ENCODE results near the gene MRM1. TPM values are rescaled to one million over a fixed set of nuclear protein-coding genes. Genes with fewer than 3 reads are reported as not detected.

Gene MRM1, protein sequence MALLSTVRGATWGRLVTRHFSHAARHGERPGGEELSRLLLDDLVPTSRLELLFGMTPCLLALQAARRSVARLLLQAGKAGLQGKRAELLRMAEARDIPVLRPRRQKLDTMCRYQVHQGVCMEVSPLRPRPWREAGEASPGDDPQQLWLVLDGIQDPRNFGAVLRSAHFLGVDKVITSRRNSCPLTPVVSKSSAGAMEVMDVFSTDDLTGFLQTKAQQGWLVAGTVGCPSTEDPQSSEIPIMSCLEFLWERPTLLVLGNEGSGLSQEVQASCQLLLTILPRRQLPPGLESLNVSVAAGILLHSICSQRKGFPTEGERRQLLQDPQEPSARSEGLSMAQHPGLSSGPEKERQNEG
- 9.1 and 13.7 TPM in 2 replicates for total RNA-seq

DNA sequence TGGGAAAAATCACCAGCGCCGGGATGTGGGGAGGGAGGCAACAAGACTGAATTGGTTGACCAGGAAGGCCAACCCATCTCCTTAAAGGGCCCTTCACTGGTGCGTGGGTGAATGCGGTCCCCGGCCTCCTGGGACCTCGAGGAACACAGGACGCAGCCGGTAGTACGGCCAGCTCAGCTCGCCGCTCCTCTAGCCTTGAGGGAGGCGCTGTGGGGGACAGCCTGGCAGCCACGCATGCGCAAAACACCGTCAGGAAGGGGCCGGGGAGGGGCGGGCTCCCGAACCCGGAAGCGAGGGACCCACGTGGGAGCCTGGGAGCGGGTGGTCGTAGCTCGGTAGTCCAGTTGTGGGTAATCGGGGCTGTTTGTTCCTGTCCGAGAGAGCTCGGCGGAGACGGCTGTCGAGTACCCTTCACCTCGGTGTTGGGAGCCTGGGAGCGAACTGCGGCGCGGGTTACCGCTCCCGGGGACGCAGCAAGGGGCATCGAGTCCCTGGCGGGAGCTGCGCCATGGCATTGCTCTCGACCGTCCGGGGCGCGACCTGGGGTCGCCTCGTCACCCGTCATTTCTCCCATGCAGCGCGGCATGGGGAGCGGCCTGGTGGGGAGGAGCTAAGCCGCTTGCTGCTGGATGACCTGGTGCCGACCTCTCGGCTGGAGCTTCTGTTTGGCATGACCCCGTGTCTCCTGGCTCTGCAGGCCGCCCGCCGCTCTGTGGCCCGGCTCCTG is at the start of gene MRM1:
MRM1 (plus strand) TSS at position 281 of the 727 bp plus-strand sequence; CDS start at position 509, 228 bp downstream.
- TF ChIP-seq, protein P1, sequence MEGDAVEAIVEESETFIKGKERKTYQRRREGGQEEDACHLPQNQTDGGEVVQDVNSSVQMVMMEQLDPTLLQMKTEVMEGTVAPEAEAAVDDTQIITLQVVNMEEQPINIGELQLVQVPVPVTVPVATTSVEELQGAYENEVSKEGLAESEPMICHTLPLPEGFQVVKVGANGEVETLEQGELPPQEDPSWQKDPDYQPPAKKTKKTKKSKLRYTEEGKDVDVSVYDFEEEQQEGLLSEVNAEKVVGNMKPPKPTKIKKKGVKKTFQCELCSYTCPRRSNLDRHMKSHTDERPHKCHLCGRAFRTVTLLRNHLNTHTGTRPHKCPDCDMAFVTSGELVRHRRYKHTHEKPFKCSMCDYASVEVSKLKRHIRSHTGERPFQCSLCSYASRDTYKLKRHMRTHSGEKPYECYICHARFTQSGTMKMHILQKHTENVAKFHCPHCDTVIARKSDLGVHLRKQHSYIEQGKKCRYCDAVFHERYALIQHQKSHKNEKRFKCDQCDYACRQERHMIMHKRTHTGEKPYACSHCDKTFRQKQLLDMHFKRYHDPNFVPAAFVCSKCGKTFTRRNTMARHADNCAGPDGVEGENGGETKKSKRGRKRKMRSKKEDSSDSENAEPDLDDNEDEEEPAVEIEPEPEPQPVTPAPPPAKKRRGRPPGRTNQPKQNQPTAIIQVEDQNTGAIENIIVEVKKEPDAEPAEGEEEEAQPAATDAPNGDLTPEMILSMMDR (conservative IDR thresholded peaks at IDR 0.05; ENCODE audit: low read depth, low read length) = peak; percentile 22
- peak within 1 kb of the TSS; percentile 95 for H3K4me3 ChIP-seq (ENCODE audit: low read depth, low read length)
- DNase-seq (ENCODE audit: low read depth) = no peak

DNA sequence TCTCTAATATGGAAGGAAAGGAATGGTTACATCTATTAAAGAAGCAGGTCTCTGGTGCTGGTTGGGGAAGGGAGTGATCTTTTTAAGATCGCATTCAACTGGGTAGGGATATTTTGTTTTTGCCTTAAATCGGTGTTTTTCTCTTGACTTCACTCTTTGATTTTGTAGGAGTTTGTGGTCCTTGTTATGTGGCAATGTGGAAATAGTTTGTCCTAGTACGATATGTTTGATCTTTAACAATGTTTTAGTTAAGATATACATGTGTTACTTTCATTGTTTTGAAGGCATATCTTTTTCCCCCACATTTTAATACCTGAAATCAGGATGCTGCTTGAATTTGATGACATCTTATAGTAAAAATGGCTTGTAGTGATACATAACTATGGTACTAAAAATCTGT is 47.9 kb upstream of the MRM1 start:
- TF ChIP-seq, protein P1 (conservative IDR thresholded peaks at IDR 0.05; ENCODE audit: low read depth, low read length) = no peak
- no peak for DNase-seq (ENCODE audit: low read depth)
- no peak overlapping the region for H3K4me3 ChIP-seq (ENCODE audit: low read depth, low read length)

DNA sequence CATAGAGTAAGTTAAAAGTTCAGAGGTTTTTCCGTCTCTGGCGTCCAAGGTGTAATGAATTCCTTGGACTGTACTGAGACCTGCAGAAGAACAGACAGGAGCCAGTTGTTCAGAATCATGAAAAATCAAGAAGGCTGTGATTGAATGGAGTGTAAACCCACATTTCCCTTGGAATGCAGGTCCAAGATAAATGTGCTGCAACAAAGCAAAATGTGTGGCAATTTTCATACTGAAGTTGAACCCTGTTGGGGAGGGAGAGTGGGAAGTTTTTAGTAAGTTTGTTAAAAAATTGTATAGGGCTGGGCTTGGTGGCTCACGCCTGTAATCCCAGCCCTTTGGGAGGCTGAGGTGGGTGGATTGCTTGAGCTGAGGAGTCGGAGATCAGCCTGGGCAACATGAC is 35.3 kb upstream of the MRM1 start:
- no peak overlapping the region for H3K4me3 ChIP-seq (ENCODE audit: low read depth, low read length)
- TF ChIP-seq, protein P1 (conservative IDR thresholded peaks at IDR 0.05; ENCODE audit: low read depth, low read length) = no peak
- no peak for DNase-seq (ENCODE audit: low read depth)

DNA sequence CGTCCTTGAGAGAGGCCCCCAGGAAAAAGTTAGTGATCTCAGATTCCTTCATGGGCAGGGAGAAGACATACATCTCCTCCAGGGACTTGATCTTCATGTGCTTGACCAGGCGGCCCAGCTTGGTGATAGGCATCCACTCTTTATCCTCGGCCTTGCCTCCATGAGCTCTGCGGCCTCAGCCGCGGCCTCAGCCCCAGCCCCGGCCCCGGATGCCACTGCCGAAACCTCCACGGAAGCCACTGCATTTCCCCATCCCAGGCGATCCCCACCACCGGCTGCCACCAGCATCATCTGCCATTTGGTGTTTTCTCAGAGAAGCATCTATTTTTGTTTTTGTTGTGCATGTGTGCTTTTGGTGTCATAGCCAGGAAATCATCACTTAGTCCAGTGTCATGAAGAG is 26.4 kb upstream of the MRM1 start:
- TF ChIP-seq, protein P1 (conservative IDR thresholded peaks at IDR 0.05; ENCODE audit: low read depth, low read length) = no peak
- no peak overlapping the region for H3K4me3 ChIP-seq (ENCODE audit: low read depth, low read length)
- DNase-seq (ENCODE audit: low read depth) = no peak

DNA sequence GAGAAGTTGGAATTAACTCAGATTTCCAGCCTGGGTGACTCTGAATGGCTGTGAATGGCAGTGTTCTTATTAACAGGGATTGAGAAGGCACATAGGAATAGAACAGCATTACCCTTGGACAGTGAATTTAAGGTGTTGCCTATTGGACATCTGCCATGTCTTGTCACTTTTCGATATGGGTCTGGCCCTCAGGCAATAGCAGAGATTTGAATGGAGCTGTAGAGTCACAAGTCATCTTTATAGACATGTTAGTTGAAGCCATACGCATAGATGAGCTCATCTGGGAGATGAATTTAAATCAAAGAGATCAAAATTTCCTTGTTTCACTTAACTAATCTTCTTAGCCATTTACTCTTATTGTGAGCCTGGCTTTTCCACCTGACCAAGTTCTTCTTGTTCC is 24.6 kb upstream of the MRM1 start:
- TF ChIP-seq, protein P1 (conservative IDR thresholded peaks at IDR 0.05; ENCODE audit: low read depth, low read length) = no peak
- no peak for DNase-seq (ENCODE audit: low read depth)
- no peak overlapping the region for H3K4me3 ChIP-seq (ENCODE audit: low read depth, low read length)

DNA sequence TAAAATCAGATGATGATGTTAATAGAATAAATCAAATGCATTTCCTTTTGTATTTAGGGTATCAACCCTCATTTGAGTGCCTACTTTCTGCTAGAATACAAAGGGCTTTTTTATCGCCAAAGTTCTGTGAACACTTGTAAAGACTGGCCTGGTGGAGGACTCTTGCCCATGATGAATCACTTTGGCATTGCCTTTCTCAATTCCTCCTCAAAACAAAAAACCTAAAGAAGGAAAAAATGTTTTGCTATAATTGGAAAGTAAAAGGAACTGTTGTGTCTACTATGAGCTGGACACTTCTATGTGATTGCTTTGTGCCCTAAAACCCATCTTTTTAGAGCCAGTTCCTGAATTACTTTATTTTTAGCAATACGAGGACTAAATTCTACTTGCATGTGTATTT is 22.7 kb upstream of the MRM1 start:
- TF ChIP-seq, protein P1 (conservative IDR thresholded peaks at IDR 0.05; ENCODE audit: low read depth, low read length) = no peak
- no peak for DNase-seq (ENCODE audit: low read depth)
- no peak overlapping the region for H3K4me3 ChIP-seq (ENCODE audit: low read depth, low read length)
